ENCODE measurements around the gene FLYWCH1.

- TF ChIP-seq RAD21 (IDR thresholded peaks at IDR 0.05) (no peak), CTCF (IDR thresholded peaks at IDR 0.05; ENCODE audit: low read depth, low read length, missing input control) (no peak), ATF3 (IDR thresholded peaks at IDR 0.05) (no peak), MAX (IDR thresholded peaks at IDR 0.05) (no peak), FOXA1 (IDR thresholded peaks at IDR 0.05) (no peak), SP1 (IDR thresholded peaks at IDR 0.05) (no peak), ZBTB33 (IDR thresholded peaks at IDR 0.05) (no peak), YY1 (IDR thresholded peaks at IDR 0.05) (peak; percentile 24), TAF1 (conservative IDR thresholded peaks at IDR 0.05) (no peak), EGR1 (IDR thresholded peaks at IDR 0.05; ENCODE audit: low read depth in 2 of 2) (no peak), RXRA (IDR thresholded peaks at IDR 0.05) (no peak), GABPA (IDR thresholded peaks at IDR 0.05 in 1 of 2, conservative IDR thresholded peaks at IDR 0.05 in 1 of 2) (no peak)
Observed at GRCh38 chr16:2912330-2913199, 834 bp downstream of the FLYWCH1 start.

Measured in liver (tissue), 3 donors.